ENCODE data around the gene RSRP1. TPM values are rescaled to one million over a fixed set of nuclear protein-coding genes. Genes with fewer than 3 reads are reported as not detected.
A peak's percentile ranks its signal among the peaks of the same experiment; 100 is the strongest.
"Not testable (repeated sequence)": the region's sequence is repeated elsewhere in the genome, so short reads cannot be mapped to it uniquely, and the experiment has no call there.

The RSRP1 gene
- total RNA-seq, 1 donor, result 51.2 TPM

DNA sequence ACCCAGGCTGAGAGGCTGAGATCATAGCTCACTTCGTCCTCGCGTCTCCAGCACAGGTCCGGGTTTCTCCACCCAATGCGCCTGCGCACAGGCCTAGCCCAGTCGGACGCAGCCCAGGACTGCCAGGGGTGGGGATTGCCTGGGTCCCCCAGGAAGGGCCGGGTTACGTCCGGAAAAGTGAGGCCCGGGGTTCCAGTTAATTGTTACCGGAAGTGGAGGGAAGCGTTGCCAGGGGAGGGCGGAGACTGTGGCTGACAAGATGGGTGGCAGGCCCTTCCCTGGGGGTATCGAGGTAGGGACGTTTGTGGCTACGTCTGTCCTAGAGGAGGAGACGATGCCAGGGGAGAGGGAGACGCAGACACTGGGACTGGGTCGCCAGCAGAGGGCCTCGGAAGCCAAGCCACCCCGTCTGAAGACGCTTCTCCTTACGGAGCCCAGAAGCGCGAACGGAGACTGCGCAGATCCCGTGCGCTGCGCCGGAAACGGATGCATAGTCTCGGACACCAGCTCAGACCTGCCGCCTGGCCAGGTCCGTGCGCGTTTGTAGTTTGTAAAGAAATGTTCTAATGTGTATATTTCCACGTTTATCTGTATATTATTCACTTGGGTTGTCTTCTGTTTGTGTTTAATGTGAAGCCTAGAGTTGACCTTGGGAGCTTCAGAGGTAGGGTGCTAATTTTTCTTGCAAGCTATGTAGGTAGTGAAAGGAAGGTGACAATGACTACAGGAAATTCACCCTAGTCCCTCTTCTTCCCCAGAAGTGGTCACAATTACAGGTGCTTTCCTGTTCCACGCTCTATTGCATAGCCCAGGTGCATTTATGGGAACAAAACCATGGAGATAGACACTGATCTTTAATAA is 7.3 kb downstream of the RSRP1 start:
- peak overlapping the region; percentile 63 for H3K4me3 ChIP-seq (ENCODE audit: low read depth, low read length)
- TF ChIP-seq, protein P1, sequence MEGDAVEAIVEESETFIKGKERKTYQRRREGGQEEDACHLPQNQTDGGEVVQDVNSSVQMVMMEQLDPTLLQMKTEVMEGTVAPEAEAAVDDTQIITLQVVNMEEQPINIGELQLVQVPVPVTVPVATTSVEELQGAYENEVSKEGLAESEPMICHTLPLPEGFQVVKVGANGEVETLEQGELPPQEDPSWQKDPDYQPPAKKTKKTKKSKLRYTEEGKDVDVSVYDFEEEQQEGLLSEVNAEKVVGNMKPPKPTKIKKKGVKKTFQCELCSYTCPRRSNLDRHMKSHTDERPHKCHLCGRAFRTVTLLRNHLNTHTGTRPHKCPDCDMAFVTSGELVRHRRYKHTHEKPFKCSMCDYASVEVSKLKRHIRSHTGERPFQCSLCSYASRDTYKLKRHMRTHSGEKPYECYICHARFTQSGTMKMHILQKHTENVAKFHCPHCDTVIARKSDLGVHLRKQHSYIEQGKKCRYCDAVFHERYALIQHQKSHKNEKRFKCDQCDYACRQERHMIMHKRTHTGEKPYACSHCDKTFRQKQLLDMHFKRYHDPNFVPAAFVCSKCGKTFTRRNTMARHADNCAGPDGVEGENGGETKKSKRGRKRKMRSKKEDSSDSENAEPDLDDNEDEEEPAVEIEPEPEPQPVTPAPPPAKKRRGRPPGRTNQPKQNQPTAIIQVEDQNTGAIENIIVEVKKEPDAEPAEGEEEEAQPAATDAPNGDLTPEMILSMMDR (IDR thresholded peaks at IDR 0.05; ENCODE audit: insufficient read depth, low read length), result peak; percentile 59
- peak; percentile 86 for DNase-seq (ENCODE audit: low read depth)

DNA sequence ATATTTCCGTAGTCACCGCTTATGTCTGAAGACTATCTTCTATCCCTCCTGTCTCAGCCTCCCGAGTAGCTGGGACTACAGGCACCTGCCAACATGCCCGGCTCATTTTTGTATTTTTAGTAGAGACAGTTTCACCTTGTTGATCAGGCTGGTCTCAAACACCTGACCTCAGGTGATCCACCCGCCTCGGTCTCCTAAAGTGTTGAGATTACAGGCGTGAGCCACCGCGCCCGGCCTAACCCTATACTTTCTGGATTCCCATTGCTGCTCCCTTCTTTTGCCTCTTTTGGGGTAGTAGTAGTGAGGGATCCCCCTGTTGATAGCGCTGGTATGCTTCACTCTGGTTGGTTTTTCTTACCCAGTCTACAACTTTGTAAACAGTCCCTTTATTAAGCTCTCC is 9.2 kb downstream of the RSRP1 start:
- no peak overlapping the region for H3K4me3 ChIP-seq (ENCODE audit: low read depth, low read length)
- TF ChIP-seq, protein P1 (IDR thresholded peaks at IDR 0.05; ENCODE audit: insufficient read depth, low read length), result no peak
- no peak for DNase-seq (ENCODE audit: low read depth)

DNA sequence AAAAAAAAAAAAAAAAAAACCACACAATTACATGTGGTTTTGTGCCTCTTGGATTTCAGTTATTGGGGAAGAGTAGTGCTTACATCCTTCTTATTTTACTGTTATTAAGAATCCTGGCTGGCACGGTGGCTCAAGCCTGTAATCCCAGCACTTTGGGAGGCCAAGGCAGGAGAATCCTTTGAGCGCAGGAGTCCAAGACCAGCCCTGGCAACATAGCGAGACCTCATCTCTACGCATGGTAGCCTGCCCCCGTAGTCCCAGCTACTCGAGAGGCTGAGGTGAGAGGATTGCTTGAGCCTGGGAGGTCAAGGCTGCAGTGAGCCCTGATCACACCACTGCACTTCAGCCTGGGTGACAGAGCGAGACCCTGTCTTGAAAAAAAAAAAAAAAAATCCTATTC is 11.0 kb downstream of the RSRP1 start:
- DNase-seq (ENCODE audit: low read depth); H3K4me3 ChIP-seq (ENCODE audit: low read depth, low read length): not testable (repeated sequence)

DNA sequence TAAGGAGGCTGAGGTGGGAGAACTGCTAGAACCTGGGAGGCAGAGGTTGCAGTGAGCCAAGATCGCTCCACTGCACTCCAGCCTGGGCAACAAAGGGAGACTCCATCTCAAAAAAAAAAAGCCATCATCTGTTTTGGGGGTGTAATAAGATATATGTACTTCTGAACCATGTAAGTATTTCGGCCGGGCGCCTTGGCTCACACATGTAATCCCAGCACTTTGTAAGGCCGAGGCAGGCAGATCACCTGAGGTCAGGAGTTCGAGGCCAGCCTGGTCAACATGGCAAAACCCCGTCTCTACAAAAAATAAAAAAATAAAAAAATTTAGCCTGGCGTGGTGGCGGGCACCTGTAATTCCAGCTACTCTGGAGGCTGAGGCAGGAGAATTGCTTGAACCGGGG is 11.8 kb downstream of the RSRP1 start:
- not testable (repeated sequence) for H3K4me3 ChIP-seq (ENCODE audit: low read depth, low read length); DNase-seq (ENCODE audit: low read depth)

DNA sequence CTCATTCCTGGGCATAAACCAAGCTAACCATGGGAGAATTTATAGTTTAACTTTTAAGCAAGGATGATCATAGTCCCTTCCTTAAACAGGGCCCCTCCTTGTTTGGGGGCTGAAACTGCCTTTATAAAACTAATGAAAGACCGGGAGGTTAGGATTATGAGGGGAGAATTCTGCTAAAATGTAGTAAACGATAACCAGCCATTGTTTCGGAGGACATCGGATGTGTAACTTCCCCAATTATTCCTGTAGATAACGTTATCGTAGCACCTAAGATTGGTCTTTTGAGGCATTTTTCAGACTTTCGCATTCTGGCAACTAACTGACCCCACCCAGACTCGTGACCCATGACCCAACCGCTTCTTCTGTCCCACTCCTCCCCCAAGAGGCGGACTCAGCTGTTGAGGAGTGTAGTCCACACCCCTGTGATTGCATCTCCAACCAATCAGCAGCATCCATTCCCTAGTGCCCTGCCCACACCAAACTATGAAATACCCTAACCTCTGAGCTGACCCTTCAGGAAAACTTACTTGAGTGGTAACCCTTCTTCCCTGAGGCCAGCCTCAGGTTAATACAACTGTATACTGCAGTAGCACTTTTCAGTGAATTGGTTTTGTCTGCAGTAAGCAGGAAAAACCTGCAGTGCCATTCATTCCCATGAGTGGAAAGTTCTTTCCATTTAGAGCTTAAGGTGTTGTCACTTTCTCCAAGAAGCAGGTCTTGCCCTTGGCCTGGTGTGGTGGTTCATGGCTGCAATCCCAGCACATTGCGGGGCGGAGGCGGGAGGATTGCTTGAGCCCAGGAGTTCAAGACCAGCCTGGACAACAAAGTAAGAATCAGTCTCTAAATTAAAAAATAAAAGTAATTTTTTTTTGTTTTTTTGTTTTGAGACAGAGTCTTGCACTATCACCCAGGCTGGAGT is 14.1 kb downstream of the RSRP1 start:
- H3K4me3 ChIP-seq (ENCODE audit: low read depth, low read length), result peak overlapping the region; percentile 94
- TF ChIP-seq, protein P1 (IDR thresholded peaks at IDR 0.05; ENCODE audit: insufficient read depth, low read length), result no peak
- peak; percentile 90 for DNase-seq (ENCODE audit: low read depth)

DNA sequence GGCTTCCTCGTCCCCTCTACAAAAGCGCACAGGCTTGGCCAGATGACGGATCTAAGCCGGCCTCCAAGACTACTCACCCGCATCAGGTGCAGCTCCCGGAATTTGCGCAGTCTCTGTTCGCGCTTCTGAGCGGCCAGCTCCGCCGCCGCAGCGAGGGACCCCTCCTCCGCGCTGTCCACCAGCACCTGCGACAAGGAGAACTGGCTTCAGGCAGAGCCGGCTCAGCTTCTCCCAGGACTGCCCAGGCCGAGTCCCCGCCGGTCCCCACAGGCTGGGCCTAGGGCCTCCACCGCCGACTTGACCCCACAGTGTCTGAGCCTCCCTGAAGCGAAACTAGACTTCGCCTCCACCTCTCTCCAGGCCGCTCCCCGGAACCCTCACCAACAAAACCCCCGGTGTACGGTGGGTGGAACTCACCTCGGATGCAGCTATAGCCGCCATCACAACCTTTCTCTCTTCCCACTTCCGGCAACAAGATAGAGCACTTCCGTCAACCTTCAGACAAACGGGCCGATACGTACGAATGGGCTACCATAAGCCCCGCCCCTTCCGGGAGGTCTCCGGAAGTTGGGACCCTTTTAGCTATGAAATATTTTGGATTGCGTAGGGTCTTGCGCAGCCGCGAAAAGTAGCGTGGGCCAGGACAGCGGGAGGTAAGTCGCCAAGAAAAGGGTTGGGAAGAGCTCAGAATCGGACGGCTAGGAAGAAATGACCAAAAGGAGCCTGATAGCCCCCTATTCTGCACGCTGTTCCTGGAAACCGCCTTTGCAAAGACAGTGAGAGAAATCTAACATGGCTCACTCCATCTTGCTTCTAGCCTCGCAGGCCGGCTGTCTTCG is 15.0 kb downstream of the RSRP1 start, which contains the start of gene SYF2:
Gene SYF2, minus strand, starts transcription at position 476 of the 839 bp plus-strand sequence. Its CDS starts 35 bp downstream, at position 441.
- peak within 1 kb of the TSS; percentile 94 for H3K4me3 ChIP-seq (ENCODE audit: low read depth, low read length)
- TF ChIP-seq, protein P1 (IDR thresholded peaks at IDR 0.05; ENCODE audit: insufficient read depth, low read length), result no peak
- DNase-seq (ENCODE audit: low read depth), result peak; percentile 94

DNA sequence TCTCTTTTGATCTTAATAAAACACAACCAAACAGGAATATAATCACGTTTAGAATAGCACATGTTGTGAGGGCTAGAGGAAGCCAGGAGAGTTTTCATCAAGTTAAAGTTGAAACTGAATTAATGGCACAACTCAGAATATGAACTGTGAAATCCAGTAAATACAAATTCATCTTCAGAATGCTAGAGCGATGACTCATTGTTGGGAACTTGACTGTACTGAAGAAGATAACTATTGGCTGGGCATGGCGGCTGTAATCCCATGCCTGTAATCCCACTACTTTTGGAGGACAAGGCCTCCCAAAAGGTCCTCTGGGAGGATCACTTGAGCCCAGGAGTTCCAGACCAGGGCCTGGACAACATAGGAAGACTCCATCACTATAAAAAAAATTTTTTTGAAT is 23.8 kb downstream of the RSRP1 start:
- DNase-seq (ENCODE audit: low read depth), result peak; percentile 30
- TF ChIP-seq, protein P1 (IDR thresholded peaks at IDR 0.05; ENCODE audit: insufficient read depth, low read length), result no peak
- H3K4me3 ChIP-seq (ENCODE audit: low read depth, low read length), result no peak overlapping the region

All from fibroblast of the aortic adventitia (primary cell).